NCI-H510A (cell line): ENCODE measurements around the gene HEATR5A.
"Not testable (repeated sequence)": the region's sequence is repeated elsewhere in the genome, so short reads cannot be mapped to it uniquely, and the experiment has no call there.

Experiments used
- DNase-seq: peaks from one replicate; lab custom pipeline; 2025; lab: John Stamatoyannopoulos, UW

HEATR5A gene

DNA sequence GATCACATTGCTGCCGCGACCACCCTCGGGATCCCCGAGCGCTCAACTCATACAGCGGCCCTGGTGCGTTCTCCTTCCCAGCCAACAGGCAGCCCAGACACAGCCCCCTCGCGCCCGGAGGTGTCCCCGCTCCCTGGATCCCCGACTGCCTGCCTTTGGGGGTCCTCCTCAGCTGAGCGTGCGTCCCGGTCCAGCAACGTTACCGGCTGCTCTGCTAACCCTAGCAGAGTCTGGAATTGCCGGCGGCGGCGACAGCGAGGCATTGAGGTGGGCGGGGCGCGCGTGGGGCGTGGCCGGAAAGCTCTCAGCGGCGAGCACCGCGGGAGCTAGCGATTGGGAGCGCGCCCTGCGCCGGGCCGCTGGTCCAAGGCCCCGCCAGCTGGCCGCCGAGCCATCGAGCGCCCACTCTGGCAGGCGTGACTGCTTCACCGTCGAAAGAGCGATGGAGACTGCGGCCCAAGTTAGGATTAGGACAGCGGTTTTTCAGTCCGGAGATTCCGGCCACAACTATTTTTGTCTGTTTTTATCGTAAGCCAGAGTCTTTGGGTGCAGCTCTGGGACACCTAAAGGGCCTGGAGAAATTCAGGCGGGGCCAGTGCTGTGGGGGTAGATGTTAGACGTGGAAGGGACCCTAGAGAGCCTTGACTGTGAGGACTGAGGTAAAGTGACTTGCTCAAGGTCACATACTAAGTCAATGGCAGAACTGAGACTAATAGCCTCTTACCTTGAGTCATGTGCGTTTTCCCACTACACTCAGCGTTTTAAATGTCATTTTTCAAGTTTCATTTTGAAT, at the start of gene HEATR5A:
Gene HEATR5A, minus strand, starts transcription at position 232 of the 793 bp plus-strand sequence. CDS start 17,575 bp downstream, outside the sequence.
- peak; percentile 87 for DNase-seq

DNA sequence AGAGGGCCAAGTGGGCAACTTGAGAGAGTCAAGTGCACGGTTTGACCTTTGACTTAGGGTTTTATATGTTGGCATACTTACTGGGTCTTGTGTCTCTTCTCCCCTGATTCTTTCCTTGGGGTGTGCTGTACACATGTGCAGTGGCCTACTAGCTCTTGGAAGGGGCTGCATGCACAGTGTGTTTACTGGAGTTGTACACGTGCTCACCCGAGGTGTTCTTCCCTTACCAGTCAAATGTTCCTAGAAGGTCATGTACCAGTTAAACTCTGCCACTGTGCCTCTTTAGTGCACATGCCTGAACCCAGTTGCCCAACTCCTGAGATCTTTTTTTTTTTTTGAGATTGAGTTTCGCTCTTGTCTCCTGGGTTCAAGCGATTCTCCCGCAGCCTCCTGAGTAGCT, 46.2 kb upstream of the HEATR5A start:
- no peak for DNase-seq

DNA sequence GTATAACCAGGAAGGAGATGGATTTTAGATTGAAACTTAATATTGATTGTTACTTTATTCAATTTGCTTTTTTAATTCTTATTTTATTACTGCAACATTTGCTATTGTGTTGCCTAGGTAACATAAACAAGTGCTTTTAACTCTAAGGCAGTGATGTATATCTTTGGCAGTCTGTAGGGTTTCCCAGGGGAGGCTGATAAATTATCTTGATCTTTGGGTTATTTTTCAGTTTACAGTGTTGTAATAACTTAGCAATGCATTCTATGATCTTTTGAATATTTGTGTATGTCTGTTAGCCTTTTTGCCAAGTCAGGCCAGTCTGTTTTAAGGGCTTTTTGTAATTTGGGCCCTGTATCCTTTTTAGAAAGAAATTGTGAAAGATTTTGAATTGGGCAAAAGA, 44.8 kb upstream of the HEATR5A start:
- DNase-seq = no peak

DNA sequence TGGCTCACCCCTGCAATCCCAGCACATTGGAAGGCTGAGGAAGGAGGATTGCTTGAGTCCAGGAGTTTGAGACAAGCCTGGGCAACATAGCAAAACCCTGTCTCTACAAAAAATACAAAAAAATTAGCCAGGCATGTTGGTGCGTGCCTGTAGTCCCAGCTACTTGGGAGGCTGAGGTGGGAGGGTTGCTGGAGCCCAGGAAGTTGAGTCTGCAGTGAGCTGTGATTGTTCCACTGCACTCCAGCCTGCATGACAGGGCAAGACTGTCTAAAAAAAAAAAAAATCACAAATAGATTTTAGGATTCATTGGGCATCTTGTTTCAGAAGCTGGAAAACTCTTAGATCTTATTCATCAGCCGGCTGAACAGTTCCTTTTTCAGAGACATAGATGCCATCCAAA, 42.1 kb upstream of the HEATR5A start:
- DNase-seq = not testable (repeated sequence)

DNA sequence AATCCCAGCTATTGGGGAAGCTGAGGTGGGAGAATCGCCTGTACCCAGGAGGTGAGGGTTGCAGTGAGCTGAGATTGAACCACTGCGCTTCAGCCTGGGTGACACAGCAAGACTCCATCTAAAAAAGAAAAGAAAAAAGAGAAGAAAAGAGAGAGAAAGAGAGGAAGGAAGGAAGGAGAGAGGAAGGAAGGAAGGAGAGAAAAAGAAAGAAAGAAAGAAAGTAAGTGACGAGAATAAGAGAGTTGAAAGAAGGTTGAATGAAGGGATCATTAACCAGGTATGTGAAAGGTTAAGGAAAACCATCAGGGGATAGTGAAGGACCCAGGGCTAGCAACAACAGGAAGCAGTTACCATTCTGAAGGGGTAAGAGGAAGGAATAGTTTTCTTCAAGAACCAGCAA, 41.2 kb upstream of the HEATR5A start:
- no peak for DNase-seq

DNA sequence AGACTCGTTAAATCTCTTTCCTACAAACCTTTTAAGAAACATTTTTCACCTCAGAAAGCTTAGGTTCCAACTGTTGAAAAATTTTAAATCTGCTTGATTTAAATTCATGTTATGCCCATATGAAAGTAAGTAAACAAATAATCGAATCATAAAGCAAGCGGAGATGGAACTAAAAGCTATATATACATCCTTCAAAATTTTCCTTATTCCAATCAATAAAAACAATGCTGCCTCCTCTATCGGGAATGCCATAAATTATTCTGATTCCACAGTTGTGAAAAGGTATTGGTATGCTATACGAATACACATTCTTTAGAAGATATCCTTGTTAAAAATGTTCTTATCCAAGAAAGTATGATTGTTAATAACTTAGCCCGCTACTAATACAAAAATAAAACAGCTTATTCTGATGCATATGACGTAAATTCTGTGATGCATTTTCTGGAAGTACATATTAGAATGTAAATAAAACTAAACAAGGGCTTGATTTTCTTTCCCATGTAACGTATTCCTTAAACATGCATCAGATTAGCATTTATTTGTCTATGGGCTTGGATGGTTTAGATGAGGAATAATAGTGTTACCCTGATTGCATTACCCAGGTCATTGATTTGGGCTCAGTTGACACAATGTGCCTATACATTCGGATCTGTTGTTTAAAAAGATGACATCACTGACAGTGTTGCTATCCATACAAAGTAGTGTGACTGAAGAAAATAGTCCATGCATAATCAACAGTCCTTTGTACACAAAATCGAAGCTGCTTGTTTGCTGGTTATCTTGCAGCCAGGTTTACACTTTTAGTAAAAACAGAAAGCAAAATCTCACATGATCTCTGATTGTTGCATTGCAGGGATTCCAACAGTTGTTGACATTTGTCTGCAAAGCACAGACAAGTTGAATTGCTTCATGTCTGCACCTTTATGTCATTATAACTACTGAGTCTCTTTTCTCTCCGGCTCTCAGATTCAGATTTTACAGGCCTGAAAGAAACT, 37.6 kb upstream of the HEATR5A start:
- no peak for DNase-seq

DNA sequence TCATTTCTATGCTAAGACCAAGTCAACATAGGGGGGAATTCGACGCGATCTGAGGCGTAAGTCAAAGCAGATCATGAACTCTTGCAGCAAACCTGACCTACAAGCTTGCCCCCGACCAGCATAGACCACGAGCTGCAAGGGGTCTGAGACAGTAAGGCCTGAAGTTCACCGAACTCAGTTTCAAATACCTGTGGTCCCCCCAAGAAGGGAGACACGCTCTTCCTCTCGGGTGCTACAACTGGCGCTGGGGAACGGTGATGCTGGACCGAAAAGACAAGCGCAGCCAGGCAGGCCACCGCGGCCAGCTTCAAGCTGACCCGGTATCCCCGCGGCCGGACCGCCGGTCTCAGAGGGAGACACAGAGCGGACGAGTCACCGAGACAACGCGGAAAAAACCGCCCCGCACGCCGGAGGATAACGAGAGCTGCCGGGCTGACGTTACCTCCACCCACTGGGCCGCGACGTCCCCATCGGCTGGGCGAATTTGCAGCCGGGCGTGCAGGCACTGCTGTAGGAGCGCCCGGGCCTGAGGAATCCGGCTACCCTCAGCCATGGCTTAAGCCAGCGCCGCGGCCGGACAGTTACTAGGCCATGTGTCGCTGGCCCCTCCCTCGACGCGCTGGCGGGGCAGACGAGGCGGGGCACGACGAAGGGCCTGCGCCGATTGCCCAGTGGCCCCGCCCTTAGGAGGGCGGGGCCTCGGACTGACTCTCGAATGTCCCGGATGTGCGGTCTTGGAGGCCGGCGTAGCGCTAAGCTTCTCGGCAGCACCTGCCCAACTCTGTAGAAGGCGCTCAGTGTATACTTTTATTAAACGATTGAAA, 36.7 kb upstream of the HEATR5A start, which contains the start of gene DTD2:
Gene DTD2, minus strand, starts transcription at position 666 of the 824 bp plus-strand sequence. Its CDS starts 113 bp downstream, at position 553.
- DNase-seq = peak; percentile 92

DNA sequence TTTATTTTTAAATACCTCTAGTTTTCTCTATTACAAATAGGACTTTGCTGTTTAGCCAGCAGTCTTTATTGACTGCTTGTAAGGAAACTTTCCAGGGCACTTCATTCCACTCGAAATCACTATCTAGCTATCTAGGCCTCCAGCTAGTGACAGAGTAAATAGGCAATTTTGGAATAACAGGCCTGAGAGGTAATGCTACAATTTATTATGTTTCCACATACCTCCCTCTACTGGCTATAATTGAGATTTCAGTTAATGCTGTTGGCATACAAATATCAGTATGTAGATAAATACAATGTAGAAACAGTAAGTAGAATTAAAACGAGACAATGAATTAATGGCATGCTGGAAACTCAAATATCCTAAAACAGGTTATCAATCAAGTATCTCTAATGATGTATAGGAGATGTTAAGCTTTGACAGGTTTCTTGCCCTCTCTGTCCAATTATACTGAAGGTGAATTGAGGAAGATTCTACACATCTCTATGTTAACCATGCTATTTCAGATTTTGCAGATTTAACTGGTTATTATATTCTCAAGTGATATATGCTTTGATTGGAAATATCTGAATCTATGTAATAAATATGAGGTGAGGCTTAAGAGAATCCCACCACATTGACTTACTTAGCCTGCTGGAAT, 29.7 kb upstream of the HEATR5A start:
- DNase-seq = no peak

DNA sequence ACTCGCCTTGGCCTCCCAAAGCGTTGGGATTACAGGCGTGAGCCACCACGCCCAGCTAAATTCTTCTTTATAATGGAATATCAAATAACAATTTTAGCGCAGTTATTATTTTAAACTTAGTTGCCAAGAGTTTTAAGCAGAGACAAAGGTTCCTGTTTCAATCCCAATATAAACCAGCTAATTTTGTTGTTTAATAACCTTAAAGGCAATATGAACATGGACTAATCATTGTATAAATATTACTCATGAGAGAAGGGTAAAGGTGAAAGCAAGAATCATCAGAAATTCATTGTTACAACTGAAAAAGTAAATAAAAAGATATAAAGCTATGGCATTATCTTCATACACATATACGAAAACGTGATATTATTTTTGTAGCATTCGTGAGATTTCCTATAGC, 28.8 kb upstream of the HEATR5A start:
- no peak for DNase-seq

DNA sequence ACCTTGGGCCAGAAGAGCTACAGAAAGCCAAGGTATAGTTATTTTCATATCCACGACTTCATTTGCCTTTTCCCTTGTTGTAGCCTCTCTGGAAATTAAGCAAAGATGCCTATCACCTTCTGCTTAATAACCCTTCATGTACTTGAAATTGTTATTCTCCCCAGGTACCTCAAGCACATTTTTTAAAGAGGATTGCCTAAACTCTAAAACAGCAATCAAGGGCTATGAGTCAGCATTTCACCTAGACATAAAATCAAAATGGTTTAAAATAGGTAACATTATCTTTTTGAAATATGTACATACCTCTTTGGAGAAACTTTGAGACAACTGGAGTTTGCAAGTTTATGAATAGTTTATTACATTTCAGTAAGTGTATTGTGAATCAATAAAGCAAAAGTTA, 25.4 kb upstream of the HEATR5A start:
- no peak for DNase-seq

DNA sequence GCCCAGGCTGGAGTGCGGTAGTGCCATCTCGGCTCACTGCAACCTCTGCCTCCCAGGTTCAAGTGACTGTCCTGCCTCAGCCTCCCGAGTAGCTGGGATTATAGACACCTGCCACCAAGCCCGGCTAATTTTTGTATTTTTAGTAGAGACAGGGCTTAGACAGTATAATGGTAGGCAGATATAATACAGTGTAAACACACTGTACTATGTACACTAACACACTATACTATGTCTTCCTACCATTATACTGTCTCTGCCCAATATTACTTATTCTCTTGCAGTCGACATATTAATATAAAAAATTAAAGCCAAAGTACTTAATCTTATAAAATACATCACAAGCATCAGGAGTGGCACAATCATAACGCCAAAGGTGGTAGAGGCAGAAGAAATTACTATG, 21.9 kb upstream of the HEATR5A start:
- DNase-seq = no peak

DNA sequence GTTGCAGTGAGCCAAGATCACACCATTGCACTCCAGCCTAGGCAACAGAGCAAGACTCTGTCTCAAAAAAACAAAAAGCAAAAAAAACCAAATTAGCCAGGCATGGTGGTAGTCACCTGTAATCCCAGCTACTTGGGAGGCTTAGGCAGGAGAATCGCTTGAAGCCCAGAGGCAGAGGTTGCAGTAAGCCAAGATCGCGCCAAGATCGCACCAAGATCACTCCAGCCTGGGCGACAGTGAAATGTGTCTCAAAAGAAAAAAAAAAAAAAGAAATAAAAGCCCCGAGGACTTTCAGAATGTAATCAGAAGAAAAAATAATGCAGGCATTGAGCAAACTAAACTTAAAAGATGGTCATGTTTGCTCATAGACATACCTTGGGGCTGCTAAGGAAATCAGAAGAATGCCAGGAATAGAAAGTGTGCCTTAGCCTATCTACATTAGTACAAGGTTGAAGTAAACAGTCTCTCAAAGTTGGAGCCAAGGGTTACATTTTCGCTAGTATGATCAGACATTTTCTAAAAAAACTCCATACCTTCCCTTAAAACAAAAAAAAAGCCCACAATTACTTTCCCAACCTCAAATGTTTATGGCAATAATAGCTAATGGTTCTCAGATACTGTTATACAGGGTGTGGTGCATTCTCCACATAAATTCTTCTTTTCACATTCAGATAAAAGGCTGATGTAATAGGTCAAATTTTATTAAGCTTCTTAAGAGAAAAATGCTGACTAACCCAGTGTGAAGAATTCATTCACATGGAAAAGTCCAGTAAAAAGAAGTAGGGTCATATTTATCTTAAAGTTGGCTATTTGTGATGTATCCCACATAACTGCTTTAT, 21.1 kb upstream of the HEATR5A start:
- no peak for DNase-seq

DNA sequence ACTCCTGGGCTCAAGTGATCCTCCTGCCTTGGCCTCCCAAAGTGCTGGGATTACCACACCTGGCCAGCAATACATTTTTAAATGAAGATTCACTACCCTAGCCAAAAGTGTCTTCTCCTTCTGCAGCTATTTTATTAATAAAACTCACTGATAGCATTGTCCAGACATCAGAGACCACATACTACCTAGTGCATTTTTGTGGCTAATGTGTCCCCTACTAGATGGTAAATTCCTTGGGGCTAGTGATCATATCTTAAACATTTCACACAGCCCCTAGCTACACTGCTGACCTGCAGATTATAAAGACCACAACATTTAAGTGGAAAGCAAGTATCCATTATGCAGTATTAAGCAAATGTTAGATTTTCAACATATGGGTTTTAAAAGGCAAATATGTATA, 19.9 kb upstream of the HEATR5A start:
- DNase-seq = no peak

DNA sequence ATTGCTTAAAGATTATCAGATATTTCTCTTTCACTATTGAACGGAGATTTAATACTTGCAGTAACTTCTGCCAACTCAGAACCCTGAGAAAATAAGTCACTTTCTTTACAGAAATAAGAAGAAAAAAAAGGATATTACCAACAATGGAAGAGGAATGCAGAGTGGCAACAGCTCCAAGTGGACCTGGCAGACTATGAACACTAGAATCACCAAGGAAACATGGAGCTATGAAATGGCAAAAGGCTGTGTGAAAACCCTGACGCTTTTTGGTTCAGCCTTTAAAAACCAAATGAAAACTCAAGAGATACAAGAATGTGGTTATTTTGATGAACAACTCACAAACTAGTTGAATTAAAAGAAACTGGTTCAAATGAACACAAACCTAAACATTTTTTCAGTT, 19.2 kb upstream of the HEATR5A start:
- no peak for DNase-seq

DNA sequence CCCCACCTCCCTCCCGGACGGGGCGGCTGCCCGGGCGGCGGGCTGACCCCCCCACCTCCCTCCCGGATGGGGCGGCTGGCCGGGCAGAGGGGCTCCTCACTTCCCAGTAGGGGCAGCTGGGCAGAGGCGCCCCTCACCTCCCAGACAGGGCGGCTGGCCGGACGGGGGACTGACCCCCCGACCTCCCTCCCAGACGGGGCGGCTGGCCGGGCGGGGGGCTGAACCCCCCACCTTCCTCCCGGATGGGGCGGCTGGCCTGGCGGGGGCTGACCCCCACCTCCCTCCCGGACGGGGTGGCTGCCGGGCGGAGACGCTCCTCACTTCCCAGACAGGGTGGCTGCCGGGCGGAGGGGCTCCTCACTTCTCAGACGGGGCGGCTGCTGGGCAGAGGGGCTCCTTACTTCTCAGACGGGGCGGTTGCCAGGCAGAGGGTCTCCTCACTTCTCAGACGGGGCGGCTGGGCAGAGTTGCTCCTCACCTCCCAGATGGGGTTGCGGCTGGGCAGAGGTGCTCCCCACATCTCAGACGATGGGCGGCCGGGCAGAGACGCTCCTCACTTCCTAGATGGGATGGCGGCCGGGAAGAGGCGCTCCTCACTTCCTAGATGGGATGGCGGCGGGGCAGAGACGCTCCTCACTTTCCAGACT, 16.8 kb upstream of the HEATR5A start:
- not testable (repeated sequence) for DNase-seq

DNA sequence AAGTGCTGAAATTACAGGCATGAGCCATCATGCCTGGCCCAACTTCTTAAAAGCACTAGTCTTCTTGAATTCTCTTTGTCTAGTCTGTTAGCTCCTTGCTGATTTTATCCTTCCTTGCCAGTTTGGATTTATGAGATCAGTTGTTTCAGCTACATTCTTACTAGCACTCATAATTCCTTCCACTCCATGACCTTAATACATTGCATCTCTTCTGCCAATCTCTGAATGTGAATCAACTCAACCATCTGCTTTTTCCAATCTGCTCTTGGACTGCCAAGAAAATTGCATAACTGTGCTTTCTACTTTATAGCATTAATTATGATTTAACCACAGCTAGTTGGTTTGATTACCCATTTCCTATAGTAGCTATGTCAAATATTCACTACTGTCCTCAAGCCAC, 14.9 kb upstream of the HEATR5A start:
- DNase-seq = no peak

DNA sequence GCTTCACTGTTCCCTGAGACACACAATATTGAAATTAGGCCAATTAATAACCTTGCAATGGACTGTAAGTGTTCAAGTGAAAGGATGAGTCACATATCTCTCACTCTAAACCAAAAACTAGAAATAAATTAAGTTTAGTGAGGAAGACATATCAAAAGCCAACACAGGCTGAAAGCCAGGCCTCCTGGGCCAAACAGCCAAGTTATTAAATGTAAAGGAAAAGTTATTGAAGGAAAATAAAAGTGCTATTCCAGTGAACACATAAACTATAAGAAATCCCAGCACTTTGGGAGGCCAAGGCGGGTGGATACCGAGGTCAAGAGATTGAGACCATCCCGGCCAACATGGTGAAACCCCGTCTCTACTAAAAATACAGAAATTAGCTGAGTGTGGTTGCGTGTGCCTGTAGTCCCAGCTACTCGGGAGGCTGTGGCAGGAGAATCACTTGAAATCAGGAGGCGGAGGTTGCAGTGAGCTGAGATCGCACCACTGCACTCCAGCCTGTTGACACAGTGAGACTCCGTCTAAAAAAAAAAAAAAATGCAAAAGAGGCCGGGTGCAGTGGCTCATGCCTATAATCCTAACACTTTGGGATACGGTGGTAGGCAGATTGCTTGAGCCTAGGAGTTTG, 10.4 kb upstream of the HEATR5A start:
- no peak for DNase-seq

DNA sequence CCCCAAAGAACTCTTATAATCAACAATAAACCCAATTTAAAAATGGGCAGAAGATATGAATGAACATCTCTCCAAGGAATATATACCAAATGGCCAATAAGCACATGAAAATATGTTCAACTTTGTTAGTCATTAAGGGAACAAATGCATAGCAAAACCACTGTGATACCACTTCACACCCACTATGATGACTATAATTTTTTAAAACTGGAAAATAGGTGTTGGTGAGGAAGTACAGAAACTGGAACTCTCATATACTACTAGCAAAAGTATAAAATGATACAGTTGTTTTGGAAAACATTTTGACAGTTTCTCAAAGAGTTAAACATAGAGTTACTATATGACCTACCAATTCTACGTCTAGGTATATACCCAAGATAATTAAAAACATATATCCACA, 9.4 kb upstream of the HEATR5A start:
- no peak for DNase-seq

DNA sequence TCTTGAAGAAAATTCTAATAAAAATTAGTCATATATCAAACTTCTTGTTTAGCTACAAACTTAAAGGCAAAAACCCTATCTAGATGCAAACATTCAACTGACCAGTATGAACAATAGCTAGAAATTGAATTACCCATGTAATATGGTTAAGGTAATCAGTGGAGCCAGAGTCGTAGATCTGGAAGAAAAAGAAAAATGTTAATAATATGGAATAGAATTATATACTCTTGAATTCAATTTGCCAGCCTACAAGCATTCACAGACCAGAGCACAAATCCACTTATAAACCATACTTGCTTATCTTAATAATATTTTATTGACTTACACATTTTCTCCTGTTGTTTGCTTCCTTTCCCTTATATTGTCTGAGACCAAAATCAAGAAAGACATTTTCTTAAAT, 7.7 kb upstream of the HEATR5A start:
- DNase-seq = no peak

DNA sequence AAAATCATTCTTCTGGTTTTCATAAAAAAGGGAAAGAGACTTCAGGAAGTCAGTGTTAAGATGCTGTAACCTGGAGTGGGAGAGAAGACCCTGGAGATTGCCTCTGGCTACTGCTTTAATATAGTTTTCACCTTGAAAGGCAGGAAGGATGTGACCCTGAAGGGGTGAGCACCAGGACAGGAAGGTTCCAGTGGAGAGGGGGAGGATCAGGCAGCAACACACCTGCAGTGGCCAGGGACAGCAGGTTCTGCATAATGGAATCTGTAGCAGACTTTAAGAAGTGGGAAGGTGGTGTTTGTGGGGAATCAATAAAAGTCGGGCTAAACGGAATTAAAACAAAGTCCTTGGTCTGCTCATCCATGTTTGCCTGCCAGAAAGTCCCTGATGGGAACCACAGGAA, 6.3 kb upstream of the HEATR5A start:
- DNase-seq = no peak
